HepG2 (cell line): ENCODE measurements around the gene PPCDC. TPM values are rescaled to one million over a fixed set of nuclear protein-coding genes. Genes with fewer than 3 reads are reported as not detected.

Experiments used
- ATAC-seq: fragments of 200-7000 bp; cut with Tn5 transposase; 3 replicates; pipeline ENCODE4 v1.9.1; 2020; ENCODE audit warnings: mild to moderate bottlenecking, moderate library complexity
- BruUV-seq: library from RNA; stranded (reverse); fragments of 400-500 nt; replicated peaks from 2 replicates; lab custom pipeline; 2021; lab: Mats Ljungman, UMichigan
- CTCF ChIA-PET: fragments of 300-600 bp; formaldehyde crosslinking; extraction: SDS; loops from one replicate; lab custom pipeline; 2021; ENCODE audit warnings: low total read pairs, inconsistent platforms, low intra/inter-chr PET ratio; lab: Yijun Ruan, JAX
- POLR2A ChIA-PET: fragments of 350-600 bp; sonication (Branson Sonifier 250); formaldehyde crosslinking; loops from one replicate; lab custom pipeline; 2020; ENCODE audit warnings: antibody characterized with exemption, inconsistent platforms; lab: Yijun Ruan, JAX
- DNase-seq: peaks from one replicate; pipeline ENCODE4 v3.0.0-alpha.2; 2015; ENCODE audit warnings: low spot score
- FAIRE-seq: peaks from 3 replicates; lab custom pipeline; 2011; peaks lifted over from hg19 to GRCh38; lab: Jason Lieb, UNC
- H2AFZ ChIP-seq: one replicate; pipeline ENCODE4 v1.6.1; 2011; ENCODE audit warnings: low read length, inconsistent platforms
- H3K27ac ChIP-seq: fragments of 300-600 bp; 3 replicates; pipeline ENCODE4 v1.8.0; 2011; ENCODE audit warnings: mixed run types, mild to moderate bottlenecking, mixed read lengths, low read length, inconsistent platforms; ENCODE audit not compliant: insufficient read depth; ENCODE audit errors: extremely low read length
- H3K27me3 ChIP-seq, 2 experiments: fragments of 200-600 bp in 1 of 2; 2 replicates in 1 of 2; 3 replicates in 1 of 2; pipeline versions ENCODE4 v1.6.0 to v1.8.0; 2011; ENCODE audit warnings: low read length in 2 of 2, mild to moderate bottlenecking in 2 of 2, moderate library complexity in 2 of 2, inconsistent platforms in 1 of 2; ENCODE audit not compliant: insufficient read depth in 2 of 2, control insufficient read depth in 1 of 2
- H3K36me3 ChIP-seq, 2 experiments: fragments of 200-600 bp in 1 of 2; replicated peaks in 1 of 2; 2 replicates in 1 of 2; 3 replicates in 1 of 2; pipeline versions ENCODE4 v1.5.1 to v1.8.0; 2011; ENCODE audit warnings: low read length in 2 of 2, inconsistent platforms in 1 of 2; ENCODE audit not compliant: insufficient read depth in 2 of 2, control insufficient read depth in 1 of 2
- H3K4me1 ChIP-seq: 2 replicates; pipeline ENCODE4 v1.5.1; 2012; ENCODE audit warnings: low read length, inconsistent platforms; ENCODE audit not compliant: insufficient read depth
- H3K4me2 ChIP-seq: 2 replicates; pipeline ENCODE4 v1.6.0; 2011; ENCODE audit warnings: low read depth, low read length, inconsistent platforms
- H3K4me3 ChIP-seq, 3 experiments: fragments of 200-600 bp in 1 of 3; sonication (generic), shearing (Covaris generic) in 1 of 3; replicated peaks in 1 of 3; 2 replicates each; pipeline ENCODE4 v1.5.1; 2011 to 2016; ENCODE audit warnings: low read length in 3 of 3, inconsistent platforms in 2 of 3, low read depth in 2 of 3, mild to moderate bottlenecking in 2 of 3, control low read depth in 1 of 3, mixed read lengths in 1 of 3; ENCODE audit not compliant: insufficient read depth in 1 of 3
- H3K79me2 ChIP-seq: one replicate; pipeline ENCODE4 v1.6.1; 2011; ENCODE audit warnings: low read length, inconsistent platforms; ENCODE audit not compliant: insufficient read depth
- H3K9ac ChIP-seq: 2 replicates; pipeline ENCODE4 v1.6.0; 2011; ENCODE audit warnings: mild to moderate bottlenecking, low read depth, low read length, inconsistent platforms; ENCODE audit not compliant: insufficient read depth
- H3K9me3 ChIP-seq: 2 replicates; pipeline ENCODE4 v1.5.1; 2012; ENCODE audit warnings: mild to moderate bottlenecking, low read length
- H4K20me1 ChIP-seq: 2 replicates; pipeline ENCODE4 v1.6.0; 2011; ENCODE audit warnings: inconsistent platforms, mild to moderate bottlenecking, low read length, moderate library complexity; ENCODE audit not compliant: insufficient read depth
- CENPBD1 ChIP-seq: sonication (generic); formaldehyde crosslinking; IDR thresholded peaks from 2 replicates; pipeline ENCODE4 v1.8.0; 2022; ENCODE audit warnings: missing genetic modification reagents, low read depth, mild to moderate bottlenecking, borderline replicate concordance
- ELF3 ChIP-seq: IDR thresholded peaks from 2 replicates; pipeline ENCODE4 v1.6.1; 2016; ENCODE audit warnings: missing genetic modification reagents, missing compliant biosample characterization
- ETV5 ChIP-seq: IDR thresholded peaks from 2 replicates; pipeline ENCODE4 v1.6.1; 2018; ENCODE audit warnings: missing biosample characterization, missing genetic modification reagents, inconsistent platforms, borderline replicate concordance
- FOXA1 ChIP-seq, 2 experiments: fragments of 450-650 bp in 1 of 2; sonication (generic) in 1 of 2; formaldehyde crosslinking in 1 of 2; IDR thresholded peaks; 2 replicates each; pipeline versions ENCODE4 v1.4.0 to v1.6.1; 2016 to 2020; ENCODE audit warnings: missing genetic modification reagents in 1 of 2
- FOXK2 ChIP-seq: fragments of 450-650 bp; IDR thresholded peaks from 2 replicates; pipeline ENCODE4 v1.6.1; 2016
- GTF2F1 ChIP-seq: fragments of 150-350 bp; IDR thresholded peaks from 2 replicates; pipeline ENCODE4 v1.6.1; 2014; ENCODE audit warnings: low read length
- KMT2A ChIP-seq: sonication (generic); formaldehyde crosslinking; IDR thresholded peaks from 2 replicates; pipeline ENCODE4 v1.4.0; 2020; ENCODE audit warnings: missing genetic modification reagents
- NR3C1 ChIP-seq: sonication (generic); formaldehyde crosslinking; IDR thresholded peaks from 2 replicates; pipeline ENCODE4 v1.4.0; 2020; ENCODE audit warnings: missing genetic modification reagents
- SALL1 ChIP-seq: sonication (generic); formaldehyde crosslinking; IDR thresholded peaks from 2 replicates; pipeline ENCODE4 v1.8.0; 2022; ENCODE audit warnings: mild to moderate bottlenecking, missing genetic modification reagents
- XRCC5 ChIP-seq: fragments of 200-400 bp; formaldehyde crosslinking; optimal IDR thresholded peaks from 2 replicates; pipeline ENCODE3; 2017; ENCODE audit warnings: mild to moderate bottlenecking, low read length
- YY1 ChIP-seq: IDR thresholded peaks from 2 replicates; pipeline ENCODE4 v1.6.1; 2011; ENCODE audit warnings: low read length, low read depth, moderate library complexity, mild to moderate bottlenecking; ENCODE audit not compliant: insufficient read depth, insufficient replicate concordance
- ZBTB26 ChIP-seq: IDR thresholded peaks from 2 replicates; pipeline ENCODE4 v1.6.1; 2016; ENCODE audit warnings: missing compliant biosample characterization, missing genetic modification reagents, borderline replicate concordance
- ZNF280D ChIP-seq: sonication (generic); formaldehyde crosslinking; IDR thresholded peaks from 2 replicates; pipeline ENCODE4 v1.5.1; 2020; ENCODE audit warnings: mild to moderate bottlenecking, missing genetic modification reagents
- ZNF552 ChIP-seq: sonication (generic); formaldehyde crosslinking; IDR thresholded peaks from 2 replicates; pipeline ENCODE4 v1.9.0; 2022; ENCODE audit warnings: missing genetic modification reagents, mild to moderate bottlenecking, borderline replicate concordance
- ZNF574 ChIP-seq: sonication (generic); formaldehyde crosslinking; IDR thresholded peaks from 2 replicates; pipeline ENCODE4 v1.4.0; 2020; ENCODE audit warnings: missing genetic modification reagents
- ZNF761 ChIP-seq: sonication (generic); formaldehyde crosslinking; conservative IDR thresholded peaks from 2 replicates; pipeline ENCODE4 v1.4.0; 2020; ENCODE audit warnings: mild to moderate bottlenecking, missing genetic modification reagents
- WGBS: methylation state at CpG from one replicate; pipeline ENCODE4 v1.1.6; 2017; ENCODE audit warnings: low lambda C conversion rate; 5-methylcytosine and 5-hydroxymethylcytosine counted together
- in situ Hi-C: cut with HindIII; loops from 2 replicates; pipeline ENCODE4 v1.10.0; 2017; ENCODE audit warnings: low pct_unique_long_range_greater_than_20kb; ENCODE audit not compliant: extremely low pct_ligation_motif_present
- intact Hi-C: fragments of 100-400 bp; cut with micrococcal nuclease; formaldehyde crosslinking; loops from one replicate; pipeline ENCODE4 v1.10.0; 2022; ENCODE audit not compliant: unreplicated experiment
- polyA plus RNA-seq, 8 experiments: library from polyadenylated mRNA; depleted of rRNA in 3 of 8; stranded (reverse) in 7 of 8; unstranded in 1 of 8; fragments of >200 nt; fragmentation: Illumina TruSeq in 4 of 8; extraction: Trizol in 4 of 8; gene quantifications; 2 replicates each; pipeline versions ENCODE4 v1.2.1 to v1.2.3, GENCODE V29; 2011 to 2016; ENCODE audit warnings: low read depth in 4 of 8, missing spikeins in 1 of 8, mixed read lengths in 1 of 8; ENCODE audit not compliant: insufficient read depth in 1 of 8
- total RNA-seq, 5 experiments: library from RNA; depleted of rRNA; stranded (reverse); fragments of >200 nt; fragmentation: Illumina TruSeq; extraction: Trizol; gene quantifications; 2 replicates each; pipeline ENCODE4 v1.2.3, GENCODE V29; 2016; ENCODE audit warnings: low read depth in 1 of 5

Gene PPCDC
- total and polyA plus RNA-seq, 2 of the 13 experiments (the other 11 are each of a cell fraction or from before 2014, with no cell fraction given): 12.3 to 12.8 TPM

DNA sequence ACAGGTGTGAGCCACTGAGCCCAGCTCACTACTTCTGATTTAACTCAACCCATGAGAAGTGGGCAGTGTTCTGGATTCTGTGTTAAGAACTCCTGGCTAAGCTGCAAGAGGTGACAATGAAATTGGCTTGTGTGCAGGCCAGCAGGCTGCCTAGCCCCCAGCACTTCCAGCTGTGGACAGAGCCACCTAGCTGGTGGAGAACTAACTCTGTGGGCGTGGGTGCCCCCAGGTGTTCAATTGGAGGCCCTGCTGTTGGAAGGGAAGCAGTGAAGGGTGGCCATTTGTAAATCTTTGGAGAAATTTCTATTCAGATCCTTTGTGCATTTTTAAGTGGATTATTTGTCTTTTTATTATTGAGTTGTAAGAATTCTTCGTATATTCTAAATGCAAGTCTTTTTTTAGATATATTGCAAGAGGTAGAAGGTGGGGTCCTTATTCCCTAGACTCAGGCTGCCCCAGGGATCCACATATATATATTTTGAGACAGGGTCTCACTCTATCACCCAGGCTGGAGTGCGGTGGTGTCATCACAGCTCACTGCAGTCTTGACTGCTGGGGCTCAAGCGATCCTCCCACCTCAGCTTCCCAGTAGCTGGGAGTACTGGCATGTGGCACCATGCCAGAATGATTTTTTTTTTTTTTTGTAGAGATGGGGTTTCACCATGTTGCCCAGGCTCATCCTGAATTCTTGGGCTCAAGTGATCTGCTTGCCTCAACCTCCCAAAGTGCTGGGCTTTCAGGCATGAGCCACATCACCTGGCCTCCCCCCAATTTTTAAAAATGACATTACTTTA is 35.2 kb upstream of the PPCDC start:
- Histone ChIP-seq H3K27ac (no peak overlapping the region), H3K36me3 (no peaks in the 10 kb centered on the region), H3K4me1 (0 out of 2 replicates have a peak, but pooled peaks cover 7% of the 10 kb centered on the region), H3K27me3 (peaks cover 0 to 18% of the 10 kb centered on the region in 2 experiments; a peak in 4 of 5 replicates), H2AFZ (no peak overlapping the region), H3K79me2 (no peaks in the 10 kb centered on the region), H4K20me1 (no peaks in the 10 kb centered on the region), H3K4me2 (no peak overlapping the region), H3K9ac (no peak overlapping the region), H3K9me3 (no peaks in the 10 kb centered on the region), H3K4me3 (no peak overlapping the region)
- BruUV-seq: no TSS peak
- CTCF ChIA-PET: interaction anchor here (0.6 kb wide), 1 partner anchor 87 kb away, joined by 3 read pairs; no protein-coding TSS in a partner anchor
- WGBS: 12% methylated on average over 4 of the region's 4 CpGs
- in situ Hi-C loops (no loop called here), intact Hi-C loops (loop anchor here (2.0 kb wide), 1 partner anchor 37 kb away; no protein-coding TSS in a partner anchor)
- peak; percentile 65 for DNase-seq
- POLR2A ChIA-PET: no interaction called here
- peak; percentile 99 for ATAC-seq
- FAIRE-seq: peak; percentile 86
- no peak for TF ChIP-seq GTF2F1
- no peak for TF ChIP-seq NR3C1 (CRISPR knock-in tag)
- no peak for TF ChIP-seq FOXK2
- TF ChIP-seq FOXA1 (IDR thresholded peaks at IDR 0.05): no peak
- TF ChIP-seq FOXA1 (CRISPR knock-in tag; IDR thresholded peaks at IDR 0.05): 0 out of 2 replicates have a peak, but pooled peaks have one; percentile 24
- TF ChIP-seq ZNF761 (CRISPR knock-in tag): no peak
- TF ChIP-seq ZNF574 (CRISPR knock-in tag): 0 out of 2 replicates have a peak, but pooled peaks have one; percentile 29
- TF ChIP-seq ZNF280D (CRISPR knock-in tag): no peak
- TF ChIP-seq XRCC5: peak; percentile 28
- peak; percentile 24; the same call in 1 of the 2 replicates for TF ChIP-seq ETV5 (CRISPR knock-in tag)
- TF ChIP-seq YY1: peak; percentile 49
- TF ChIP-seq ZBTB26 (CRISPR knock-in tag): 0 out of 2 replicates have a peak, but pooled peaks have one; percentile 53
- no peak for TF ChIP-seq CENPBD1
- TF ChIP-seq KMT2A (CRISPR knock-in tag): no peak
- TF ChIP-seq ELF3 (CRISPR knock-in tag): 0 out of 2 replicates have a peak, but pooled peaks have one; percentile 13
- no peak for TF ChIP-seq ZNF552 (CRISPR knock-in tag)
- peak; percentile 69 for TF ChIP-seq SALL1 (CRISPR knock-in tag)
